H1 (cell line): ENCODE results near the gene DENND6B. TPM values are rescaled to one million over a fixed set of nuclear protein-coding genes. Genes with fewer than 3 reads are reported as not detected.

Source experiments
- CEBPB ChIP-seq: IDR thresholded peaks from 2 replicates; pipeline ENCODE4 v1.6.1; 2012; ENCODE audit warnings: low read depth, low read length
- FOSL1 ChIP-seq: IDR thresholded peaks from 2 replicates; pipeline ENCODE4 v1.6.1; 2011; ENCODE audit warnings: mild to moderate bottlenecking, low read depth, low read length, moderate library complexity; ENCODE audit not compliant: insufficient read depth
- HDAC2 ChIP-seq, 2 experiments: fragments of 300-600 bp in 1 of 2; sonication (generic) in 1 of 2; IDR thresholded peaks; 2 replicates each; pipeline ENCODE4 v1.6.1; 2011 to 2012; ENCODE audit warnings: low read depth in 2 of 2, low read length in 2 of 2, mild to moderate bottlenecking in 2 of 2, moderate library complexity in 2 of 2, borderline replicate concordance in 1 of 2, inconsistent platforms in 1 of 2
- HDAC6 ChIP-seq: IDR thresholded peaks from one replicate; pipeline ENCODE4 v1.7.1; 2012; ENCODE audit warnings: low read depth, mild to moderate bottlenecking, inconsistent platforms, low read length, moderate library complexity
- SIN3A ChIP-seq, 2 experiments: IDR thresholded peaks in 1 of 2; conservative IDR thresholded peaks in 1 of 2; 2 replicates each; pipeline ENCODE4 v1.6.1; 2011 to 2012; ENCODE audit warnings: low read length in 2 of 2, improper control_type of control experiment in 1 of 2, low read depth in 1 of 2, mild to moderate bottlenecking in 1 of 2
- ZNF274 ChIP-seq: IDR thresholded peaks from 2 replicates; pipeline ENCODE4 v1.7.0; 2012; ENCODE audit warnings: low read length, borderline replicate concordance; ENCODE audit errors: extremely low read depth
- polyA plus RNA-seq, 7 experiments: library from polyadenylated mRNA; depleted of rRNA in 3 of 7; stranded (reverse) in 5 of 7; unstranded in 2 of 7; fragments of >200 nt in 5 of 7; fragments of 200-250 nt in 2 of 7; gene quantifications; 1 replicate in 5 of 7; 2 replicates in 1 of 7; 4 replicates in 1 of 7; pipeline versions ENCODE4 v1.2.1 to v1.2.3, GENCODE V29; 2011 to 2013; ENCODE audit warnings: missing spikeins in 2 of 7, mixed read lengths in 2 of 7
- total RNA-seq: library from RNA; stranded (reverse); fragmentation: NEBNext Ultra II Directional; extraction: Animal tissue kit (Norgen Biotek cat#: 25700); gene quantifications from 2 replicates; pipeline ENCODE4 v1.2.1, GENCODE V29; 2021

Gene DENND6B
- total and polyA plus RNA-seq, 2 of the 8 experiments (the other 6 are each of a cell fraction or from before 2014, with no cell fraction given) = 1.1 to 1.9 TPM

DNA sequence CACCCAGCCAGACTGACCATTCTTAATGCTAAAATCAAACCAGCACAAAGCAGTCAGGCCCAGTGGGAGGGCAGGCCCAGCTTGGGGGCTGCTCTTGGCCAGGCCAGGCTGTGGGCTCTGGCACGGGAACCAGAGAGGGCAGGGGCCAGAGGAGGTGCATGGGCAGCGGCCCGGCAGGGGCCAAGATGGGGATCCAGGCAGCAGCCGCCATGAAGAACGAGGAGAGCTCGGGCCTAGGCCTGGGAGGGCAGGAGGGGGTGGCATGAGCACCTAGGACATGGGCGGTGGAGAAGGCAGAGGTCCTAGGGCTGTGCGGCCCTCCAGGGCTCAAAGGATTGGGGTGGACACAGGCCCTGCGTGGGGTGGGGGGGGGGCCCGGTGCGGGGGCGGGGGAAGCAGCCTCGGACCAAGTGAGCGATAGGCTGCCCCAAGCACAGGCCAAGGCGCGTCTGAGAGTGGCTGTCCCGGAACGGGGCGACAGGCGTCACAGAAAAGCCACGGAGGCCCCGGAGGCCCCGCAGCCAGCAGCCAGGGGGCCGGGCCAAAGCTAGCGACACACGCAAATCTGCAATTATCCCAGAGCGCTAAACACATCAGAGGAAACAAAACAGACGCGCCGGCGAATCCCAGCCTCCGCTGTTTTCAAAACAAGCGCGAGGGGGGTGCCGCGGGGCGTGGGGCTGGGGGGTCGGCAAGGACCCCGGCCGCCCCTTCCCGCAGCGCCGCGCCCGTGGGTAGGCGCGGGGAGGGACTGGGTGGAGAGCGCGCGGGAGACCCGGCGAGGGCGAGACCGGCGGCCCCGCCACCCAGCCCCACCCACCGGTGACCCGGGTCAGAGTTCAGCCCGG, 27.7 kb downstream of the DENND6B start (continued):
- TF ChIP-seq SIN3A (conservative IDR thresholded peaks at IDR 0.05 in 1 of 2, IDR thresholded peaks at IDR 0.05 in 1 of 2; ENCODE audit: low read depth in 1 of 2, low read length in 2 of 2) (no peak), ZNF274 (no peak), HDAC2 (IDR thresholded peaks at IDR 0.05; ENCODE audit: borderline replicate concordance in 1 of 2, low read depth in 2 of 2, low read length in 2 of 2) (no peak), CEBPB (no peak), HDAC6 (no peak), FOSL1 (no peak)
